Upper lobe of left lung (tissue), 4 donors: ENCODE measurements around the gene ADPRHL1.

Experiments
- EP300 ChIP-seq, 4 donors: sonication (generic); formaldehyde crosslinking; IDR thresholded peaks; one replicate each; pipeline ENCODE4 v1.5.1; 2017; ENCODE audit warnings: antibody characterized with exemption in 4 of 4, control low read depth in 2 of 4
- POLR2A ChIP-seq, 4 donors: fragments of 450-650 bp; IDR thresholded peaks; one replicate each; pipeline ENCODE4 v1.5.1; 2016 to 2017; ENCODE audit warnings: antibody characterized with exemption in 4 of 4, mild to moderate bottlenecking in 2 of 4
- POLR2AphosphoS5 ChIP-seq, 2 donors: sonication (generic); formaldehyde crosslinking; IDR thresholded peaks; one replicate each; pipeline ENCODE4 v1.5.1; 2017; ENCODE audit warnings: antibody characterized with exemption in 2 of 2
- TF ChIP-seq, protein P1 (sequence below), 6 experiments: fragments of 450-650 bp in 4 of 6; fragments of 200-600 bp in 2 of 6; sonication (generic) in 2 of 6; IDR thresholded peaks; one replicate each; pipeline ENCODE4 v1.5.1; 2016 to 2019; ENCODE audit warnings: antibody characterized with exemption in 6 of 6

DNA sequence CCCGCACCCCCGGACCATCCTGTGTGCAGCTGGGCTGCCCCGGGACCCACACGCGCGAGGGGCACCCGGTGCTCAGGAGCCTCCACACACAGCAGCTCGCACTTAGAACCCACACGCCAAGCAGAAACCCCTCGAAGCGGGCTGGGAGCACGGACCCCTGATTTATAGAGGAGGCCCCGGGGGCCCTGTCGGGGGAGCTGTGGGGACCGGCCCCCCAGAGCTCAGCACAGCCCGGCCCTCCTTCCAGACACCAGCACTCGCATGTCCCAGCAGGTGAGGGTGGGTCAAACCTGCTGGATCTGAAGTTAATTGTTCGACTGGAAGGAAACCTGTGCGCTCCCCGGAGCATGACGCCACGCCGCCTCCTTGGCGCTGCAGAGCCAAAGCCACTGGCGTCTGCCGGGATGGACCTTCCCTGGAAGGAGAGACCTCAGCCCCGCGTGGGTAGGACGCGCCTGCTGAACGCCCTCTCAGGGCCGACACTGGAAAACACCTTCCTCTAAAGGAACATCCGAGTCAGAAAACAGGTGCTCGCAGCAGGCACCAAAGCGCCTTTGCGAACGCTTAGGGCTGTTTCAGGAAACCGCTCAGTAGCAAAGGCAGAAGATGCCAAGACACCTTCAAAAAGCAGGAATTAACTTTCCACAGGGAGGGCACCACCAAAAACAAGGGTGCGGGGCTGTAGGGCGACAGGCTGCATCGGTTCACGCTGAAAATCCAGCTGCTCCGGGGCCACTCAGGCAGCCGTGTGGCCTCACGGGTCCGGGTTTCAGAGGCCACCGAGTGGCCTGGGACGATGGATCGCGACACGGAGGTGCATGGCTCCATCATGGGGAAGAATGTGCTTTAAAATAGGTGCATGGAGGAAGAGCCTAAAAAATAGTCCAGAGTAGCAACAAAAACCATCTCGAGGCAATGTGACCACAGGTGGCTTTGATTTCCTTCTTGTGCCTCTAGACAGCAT lies 51.6 kb downstream of the ADPRHL1 start:
- TF ChIP-seq, protein P1, sequence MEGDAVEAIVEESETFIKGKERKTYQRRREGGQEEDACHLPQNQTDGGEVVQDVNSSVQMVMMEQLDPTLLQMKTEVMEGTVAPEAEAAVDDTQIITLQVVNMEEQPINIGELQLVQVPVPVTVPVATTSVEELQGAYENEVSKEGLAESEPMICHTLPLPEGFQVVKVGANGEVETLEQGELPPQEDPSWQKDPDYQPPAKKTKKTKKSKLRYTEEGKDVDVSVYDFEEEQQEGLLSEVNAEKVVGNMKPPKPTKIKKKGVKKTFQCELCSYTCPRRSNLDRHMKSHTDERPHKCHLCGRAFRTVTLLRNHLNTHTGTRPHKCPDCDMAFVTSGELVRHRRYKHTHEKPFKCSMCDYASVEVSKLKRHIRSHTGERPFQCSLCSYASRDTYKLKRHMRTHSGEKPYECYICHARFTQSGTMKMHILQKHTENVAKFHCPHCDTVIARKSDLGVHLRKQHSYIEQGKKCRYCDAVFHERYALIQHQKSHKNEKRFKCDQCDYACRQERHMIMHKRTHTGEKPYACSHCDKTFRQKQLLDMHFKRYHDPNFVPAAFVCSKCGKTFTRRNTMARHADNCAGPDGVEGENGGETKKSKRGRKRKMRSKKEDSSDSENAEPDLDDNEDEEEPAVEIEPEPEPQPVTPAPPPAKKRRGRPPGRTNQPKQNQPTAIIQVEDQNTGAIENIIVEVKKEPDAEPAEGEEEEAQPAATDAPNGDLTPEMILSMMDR (IDR thresholded peaks at IDR 0.05) = no peak
- TF ChIP-seq POLR2A (IDR thresholded peaks at IDR 0.05) (no peak), POLR2AphosphoS5 (IDR thresholded peaks at IDR 0.05) (no peak), EP300 (IDR thresholded peaks at IDR 0.05) (no peak)
